Measurements from ENCODE around the gene TAS2R60. TPM values are rescaled to one million over a fixed set of nuclear protein-coding genes. Genes with fewer than 3 reads are reported as not detected.
A peak's percentile ranks its signal among the peaks of the same experiment; 100 is the strongest.

TAS2R60 gene, protein sequence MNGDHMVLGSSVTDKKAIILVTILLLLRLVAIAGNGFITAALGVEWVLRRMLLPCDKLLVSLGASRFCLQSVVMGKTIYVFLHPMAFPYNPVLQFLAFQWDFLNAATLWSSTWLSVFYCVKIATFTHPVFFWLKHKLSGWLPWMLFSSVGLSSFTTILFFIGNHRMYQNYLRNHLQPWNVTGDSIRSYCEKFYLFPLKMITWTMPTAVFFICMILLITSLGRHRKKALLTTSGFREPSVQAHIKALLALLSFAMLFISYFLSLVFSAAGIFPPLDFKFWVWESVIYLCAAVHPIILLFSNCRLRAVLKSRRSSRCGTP
- not detected for total RNA-seq

DNA sequence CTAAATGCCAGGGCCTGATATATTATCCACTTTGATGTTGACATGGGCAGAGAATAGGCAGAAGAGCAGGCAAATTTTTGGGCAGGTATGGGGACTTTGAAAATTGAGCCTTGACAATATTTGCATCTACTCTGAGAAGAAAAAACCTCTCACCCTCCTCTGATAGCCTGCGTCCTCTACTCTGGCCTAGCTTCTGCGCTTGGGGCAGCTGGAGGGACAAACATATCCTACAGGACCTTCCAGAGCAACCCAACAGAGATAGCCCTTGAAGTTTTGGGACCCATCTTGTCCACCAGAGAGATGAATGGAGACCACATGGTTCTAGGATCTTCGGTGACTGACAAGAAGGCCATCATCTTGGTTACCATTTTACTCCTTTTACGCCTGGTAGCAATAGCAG lies at the start of gene TAS2R60:
Gene TAS2R60 (plus strand): TSS at position 301 of the 400 bp plus-strand sequence. CDS start 0 bp downstream, at position 301.
- Histone ChIP-seq H3K27me3 (ENCODE audit: control insufficient read depth in 3 of 3, insufficient read depth in 3 of 3, low read length in 3 of 3) (no peaks in the 10 kb centered on the region), H3K4me3 (ENCODE audit: low read length in 3 of 3) (no peak within 1 kb of the TSS), H3K9ac (ENCODE audit: low read depth in 1 of 3, low read length in 3 of 3) (no peak within 1 kb of the TSS), H3K9me3 (ENCODE audit: control insufficient read depth in 3 of 3, low read length in 3 of 3) (no peaks in the 10 kb centered on the region), H3K36me3 (ENCODE audit: control insufficient read depth in 3 of 3, insufficient read depth in 3 of 3, low read length in 3 of 3) (no peaks in the 10 kb centered on the region), H3K4me1 (ENCODE audit: control insufficient read depth in 3 of 3, insufficient read depth in 3 of 3, low read length in 3 of 3) (no peaks in the 10 kb centered on the region), H3K27ac (ENCODE audit: low read depth, low read length) (no peak within 1 kb of the TSS)

DNA sequence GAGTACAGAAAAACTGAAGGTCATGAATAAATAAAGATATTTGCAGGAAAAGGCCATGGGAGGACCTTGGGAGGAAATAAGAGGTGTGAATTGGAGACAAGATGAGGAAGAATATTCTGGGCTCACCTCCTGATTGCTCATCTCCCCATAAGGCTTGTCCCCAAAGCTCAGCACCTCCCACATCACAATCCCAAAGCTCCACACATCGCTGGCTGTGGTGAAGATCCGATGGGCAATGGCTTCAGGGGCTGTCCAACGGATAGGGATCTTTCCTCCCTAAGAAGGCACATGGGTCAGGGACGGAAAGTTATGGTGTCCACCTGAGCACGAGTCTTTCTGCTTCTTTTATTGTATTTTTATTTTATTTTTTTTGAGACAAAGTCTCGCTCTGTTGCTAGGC lies 49.2 kb upstream of the TAS2R60 start:
- no peak overlapping the region for H3K4me3 ChIP-seq (ENCODE audit: low read length in 3 of 3)
- peaks cover 49 to 57% (median 57%) of the 10 kb centered on the region in 3 donors for H3K4me1 ChIP-seq (ENCODE audit: control insufficient read depth in 3 of 3, insufficient read depth in 3 of 3, low read length in 3 of 3)
- peaks cover 20 to 32% (median 29%) of the 10 kb centered on the region in 3 donors for H3K36me3 ChIP-seq (ENCODE audit: control insufficient read depth in 3 of 3, insufficient read depth in 3 of 3, low read length in 3 of 3)
- no peaks in the 10 kb centered on the region for H3K9me3 ChIP-seq (ENCODE audit: control insufficient read depth in 3 of 3, low read length in 3 of 3)
- no peak overlapping the region for H3K27ac ChIP-seq (ENCODE audit: low read depth, low read length)
- no peaks in the 10 kb centered on the region for H3K27me3 ChIP-seq (ENCODE audit: control insufficient read depth in 3 of 3, insufficient read depth in 3 of 3, low read length in 3 of 3)
- no peak overlapping the region for H3K9ac ChIP-seq (ENCODE audit: low read depth in 1 of 3, low read length in 3 of 3)

DNA sequence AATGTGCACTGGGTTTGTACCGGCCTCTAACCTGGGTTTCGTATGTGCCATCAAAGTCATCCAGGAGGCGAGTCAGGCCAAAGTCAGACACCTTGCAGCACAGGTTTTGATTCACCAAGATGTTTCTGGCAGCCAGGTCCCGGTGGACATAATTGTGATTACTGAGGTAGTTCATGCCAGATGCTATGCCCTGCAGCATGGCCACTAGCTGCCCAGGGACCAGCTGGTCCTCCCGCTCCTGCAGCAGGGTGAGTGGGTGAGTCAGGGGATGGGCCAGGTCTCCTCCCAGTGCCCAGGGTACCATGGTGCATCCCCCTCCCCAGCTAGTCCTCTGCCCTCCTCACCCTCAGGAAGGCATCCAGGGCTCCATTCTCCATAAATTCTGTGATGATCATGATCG lies 48.5 kb upstream of the TAS2R60 start:
- peaks cover 13 to 25% (median 22%) of the 10 kb centered on the region in 3 donors for H3K36me3 ChIP-seq (ENCODE audit: control insufficient read depth in 3 of 3, insufficient read depth in 3 of 3, low read length in 3 of 3)
- no peaks in the 10 kb centered on the region for H3K27me3 ChIP-seq (ENCODE audit: control insufficient read depth in 3 of 3, insufficient read depth in 3 of 3, low read length in 3 of 3)
- no peaks in the 10 kb centered on the region for H3K9me3 ChIP-seq (ENCODE audit: control insufficient read depth in 3 of 3, low read length in 3 of 3)
- H3K9ac ChIP-seq (ENCODE audit: low read depth in 1 of 3, low read length in 3 of 3): no peak overlapping the region
- no peak overlapping the region for H3K4me3 ChIP-seq (ENCODE audit: low read length in 3 of 3)
- H3K27ac ChIP-seq (ENCODE audit: low read depth, low read length): no peak overlapping the region
- peaks cover 49 to 51% (median 51%) of the 10 kb centered on the region in 3 donors for H3K4me1 ChIP-seq (ENCODE audit: control insufficient read depth in 3 of 3, insufficient read depth in 3 of 3, low read length in 3 of 3)

DNA sequence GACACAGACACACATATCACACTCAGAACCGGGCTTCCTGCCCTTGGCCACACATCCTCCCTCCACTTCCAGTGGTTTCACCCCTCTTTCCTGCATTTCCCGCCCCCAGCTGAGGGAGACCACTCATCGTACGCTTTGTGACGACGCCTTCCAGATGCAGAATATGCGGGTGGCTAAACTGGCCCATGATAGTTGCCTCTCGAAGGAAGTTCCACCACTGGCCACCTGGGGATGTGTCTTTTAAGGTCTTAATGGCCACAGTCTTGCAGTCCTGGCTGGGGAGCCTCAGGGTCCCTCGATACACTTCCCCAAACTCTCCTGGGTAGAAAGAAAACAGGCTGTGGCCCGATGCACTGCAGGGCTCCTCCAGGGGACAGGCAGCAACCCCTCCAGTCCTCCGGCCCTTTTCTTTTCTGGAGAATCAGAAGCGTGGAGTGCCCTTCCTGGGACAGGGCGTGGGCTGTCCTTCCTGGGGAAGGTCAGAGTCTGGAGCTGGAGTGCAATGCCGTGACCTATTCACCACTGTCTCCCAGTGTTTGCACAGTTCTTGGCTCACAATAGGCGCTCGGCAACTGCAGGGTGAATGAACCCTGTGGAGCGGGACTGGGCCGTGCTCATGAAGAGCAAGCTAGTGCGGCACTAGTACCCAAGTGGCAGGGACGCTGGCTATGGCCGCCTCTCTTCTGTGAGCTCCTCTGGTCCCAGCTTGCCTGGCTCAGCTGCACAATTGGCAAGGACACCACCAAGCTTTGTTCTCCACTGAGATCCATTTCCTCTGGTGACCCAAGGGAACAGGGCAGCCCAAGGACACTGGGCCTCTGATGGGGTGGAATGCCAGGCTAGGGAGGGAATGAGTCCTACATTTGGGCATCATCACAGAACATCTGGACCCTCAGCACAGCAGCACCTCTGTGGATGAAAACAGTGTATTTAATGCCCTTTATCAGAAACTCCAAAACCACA lies 47.8 kb upstream of the TAS2R60 start:
- no peaks in the 10 kb centered on the region for H3K9me3 ChIP-seq (ENCODE audit: control insufficient read depth in 3 of 3, low read length in 3 of 3)

DNA sequence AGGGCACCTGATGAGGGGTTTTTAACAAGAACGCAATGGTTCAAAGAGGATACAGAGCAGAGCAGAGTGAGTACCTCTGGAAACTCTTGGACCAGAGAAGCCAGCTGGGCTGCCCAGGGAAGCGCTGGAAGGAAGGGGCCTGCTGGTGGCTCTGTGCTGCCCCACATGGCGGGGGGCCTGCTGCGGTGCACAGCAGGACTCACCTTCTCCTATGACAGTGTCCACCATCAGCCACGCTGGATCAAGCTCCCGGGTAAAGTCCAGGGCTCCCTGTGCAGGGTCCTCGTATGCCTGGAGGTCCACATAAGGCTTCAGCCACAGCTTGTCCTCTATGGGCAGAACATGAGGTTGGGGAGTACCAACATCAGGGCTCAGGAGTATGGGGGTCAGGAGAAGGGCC lies 47.1 kb upstream of the TAS2R60 start:
- Histone ChIP-seq H3K4me3 (ENCODE audit: low read length in 3 of 3) (no peak overlapping the region), H3K27me3 (ENCODE audit: control insufficient read depth in 3 of 3, insufficient read depth in 3 of 3, low read length in 3 of 3) (no peaks in the 10 kb centered on the region), H3K27ac (ENCODE audit: low read depth, low read length) (no peak overlapping the region), H3K9ac (ENCODE audit: low read depth in 1 of 3, low read length in 3 of 3) (no peak overlapping the region), H3K4me1 (ENCODE audit: control insufficient read depth in 3 of 3, insufficient read depth in 3 of 3, low read length in 3 of 3) (peaks cover 37 to 42% (median 39%) of the 10 kb centered on the region in 3 donors), H3K36me3 (ENCODE audit: control insufficient read depth in 3 of 3, insufficient read depth in 3 of 3, low read length in 3 of 3) (peaks cover 2 to 14% (median 8%) of the 10 kb centered on the region in 3 donors), H3K9me3 (ENCODE audit: control insufficient read depth in 3 of 3, low read length in 3 of 3) (no peaks in the 10 kb centered on the region)

More for the DNA sequence above, 47.8 kb upstream of the TAS2R60 start:
- H3K4me1 ChIP-seq (ENCODE audit: control insufficient read depth in 3 of 3, insufficient read depth in 3 of 3, low read length in 3 of 3): peaks cover 44 to 48% (median 44%) of the 10 kb centered on the region in 3 donors
- peaks cover 6 to 18% (median 15%) of the 10 kb centered on the region in 3 donors for H3K36me3 ChIP-seq (ENCODE audit: control insufficient read depth in 3 of 3, insufficient read depth in 3 of 3, low read length in 3 of 3)
- no peak overlapping the region for H3K27ac ChIP-seq (ENCODE audit: low read depth, low read length)
- H3K4me3 ChIP-seq (ENCODE audit: low read length in 3 of 3): peak overlapping the region in 1 of 3 donors; percentile 22
- no peaks in the 10 kb centered on the region for H3K27me3 ChIP-seq (ENCODE audit: control insufficient read depth in 3 of 3, insufficient read depth in 3 of 3, low read length in 3 of 3)
- no peak overlapping the region for H3K9ac ChIP-seq (ENCODE audit: low read depth in 1 of 3, low read length in 3 of 3)

DNA sequence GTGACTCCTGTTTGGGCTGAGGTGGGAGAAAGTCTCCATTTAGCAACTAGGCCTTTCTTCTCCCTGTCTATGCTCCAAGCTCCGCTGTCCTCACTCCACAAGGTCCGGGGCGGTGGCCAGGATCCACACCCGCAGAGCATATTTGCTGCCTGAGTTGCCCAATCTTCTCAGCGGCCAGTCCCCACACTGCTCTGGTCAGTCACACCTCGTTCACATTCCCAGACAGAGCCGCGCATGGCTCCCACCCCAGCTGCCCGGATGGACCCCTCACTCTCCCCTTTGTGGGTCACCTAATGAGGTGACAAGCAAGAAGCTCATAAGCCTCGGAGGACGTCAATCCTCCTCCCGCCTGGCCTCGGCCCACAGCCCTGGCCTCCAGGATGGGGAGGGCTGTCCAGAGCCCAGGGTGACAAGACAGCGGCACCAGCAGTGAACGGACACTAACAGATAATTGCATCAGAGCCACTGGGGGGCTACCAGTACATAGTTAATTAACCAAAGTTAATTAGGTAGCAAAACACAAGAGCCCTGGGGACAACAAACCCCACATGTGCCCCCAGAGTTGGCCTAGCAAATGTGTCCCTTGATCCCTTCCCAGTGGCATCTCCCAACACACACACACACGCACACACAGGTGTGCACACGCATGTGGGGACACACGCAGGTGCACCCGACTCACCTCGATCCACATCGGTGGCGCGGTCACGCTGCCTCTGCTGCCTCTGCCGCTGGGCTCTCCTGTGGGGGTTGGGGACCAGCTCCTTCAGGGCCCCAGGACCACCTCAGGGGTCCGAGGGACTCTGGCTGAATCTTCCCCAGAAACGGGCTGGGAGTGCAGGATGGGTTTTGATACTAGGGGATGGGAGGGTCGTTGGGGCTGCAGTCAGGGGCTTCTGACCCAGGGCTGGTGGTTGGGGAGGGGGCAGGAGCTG lies 46.4 kb upstream of the TAS2R60 start:
- H3K9me3 ChIP-seq (ENCODE audit: control insufficient read depth in 3 of 3, low read length in 3 of 3): no peaks in the 10 kb centered on the region

DNA sequence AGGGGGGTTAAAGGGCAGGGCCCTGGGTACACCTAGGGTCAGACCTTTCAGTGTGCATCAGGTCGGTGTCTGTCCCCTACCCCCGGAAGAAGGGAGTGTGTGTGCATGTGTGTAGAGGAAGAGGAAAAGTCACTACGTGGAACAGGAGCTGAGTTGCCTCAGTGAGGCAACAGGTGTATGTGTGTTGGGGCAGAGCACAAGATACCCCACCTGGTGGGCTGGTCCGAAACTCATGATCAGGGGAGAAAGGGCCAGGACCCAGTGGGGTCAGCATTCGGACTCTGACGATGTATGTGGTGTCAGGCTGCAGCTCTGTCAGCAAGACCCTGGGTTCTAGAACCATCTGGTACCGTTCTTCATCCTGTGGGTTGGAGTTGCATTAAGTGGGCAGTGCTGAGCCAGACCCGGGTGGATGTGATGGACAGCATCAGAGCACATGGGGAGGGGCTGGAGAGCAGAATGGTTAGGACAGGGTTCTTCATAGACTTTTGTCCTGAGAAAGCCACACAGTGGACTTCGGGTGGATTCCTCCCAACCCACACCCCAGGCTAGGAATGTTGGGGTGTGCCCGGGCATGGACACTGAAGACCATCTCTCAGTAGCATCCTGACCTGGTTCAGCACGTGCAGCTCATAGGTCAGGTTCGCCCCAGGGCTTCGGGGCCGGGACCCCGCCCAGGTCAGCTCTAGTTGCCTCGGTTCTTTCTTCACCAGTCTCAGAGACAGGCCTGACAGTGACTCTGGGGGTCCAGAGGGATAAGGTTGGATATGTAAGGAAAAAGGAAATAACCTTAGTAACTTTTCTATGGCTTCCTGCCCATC lies 45.3 kb upstream of the TAS2R60 start:
- Histone ChIP-seq H3K27ac (ENCODE audit: low read depth, low read length) (no peak overlapping the region), H3K9ac (ENCODE audit: low read depth in 1 of 3, low read length in 3 of 3) (no peak overlapping the region), H3K4me3 (ENCODE audit: low read length in 3 of 3) (no peak overlapping the region), H3K9me3 (ENCODE audit: control insufficient read depth in 3 of 3, low read length in 3 of 3) (no peaks in the 10 kb centered on the region), H3K36me3 (ENCODE audit: control insufficient read depth in 3 of 3, insufficient read depth in 3 of 3, low read length in 3 of 3) (peaks cover 0 to 5% (median 0%) of the 10 kb centered on the region in 3 donors), H3K27me3 (ENCODE audit: control insufficient read depth in 3 of 3, insufficient read depth in 3 of 3, low read length in 3 of 3) (no peaks in the 10 kb centered on the region), H3K4me1 (ENCODE audit: control insufficient read depth in 3 of 3, insufficient read depth in 3 of 3, low read length in 3 of 3) (peaks cover 23 to 27% (median 25%) of the 10 kb centered on the region in 3 donors)

More for the DNA sequence above, 46.4 kb upstream of the TAS2R60 start:
- H3K27me3 ChIP-seq (ENCODE audit: control insufficient read depth in 3 of 3, insufficient read depth in 3 of 3, low read length in 3 of 3): no peaks in the 10 kb centered on the region
- H3K4me3 ChIP-seq (ENCODE audit: low read length in 3 of 3): no peak overlapping the region
- H3K4me1 ChIP-seq (ENCODE audit: control insufficient read depth in 3 of 3, insufficient read depth in 3 of 3, low read length in 3 of 3): peaks cover 30 to 35% (median 32%) of the 10 kb centered on the region in 3 donors
- peaks cover under 1 to 7% (median 1%) of the 10 kb centered on the region in 3 donors for H3K36me3 ChIP-seq (ENCODE audit: control insufficient read depth in 3 of 3, insufficient read depth in 3 of 3, low read length in 3 of 3)
- H3K27ac ChIP-seq (ENCODE audit: low read depth, low read length): no peak overlapping the region
- no peak overlapping the region for H3K9ac ChIP-seq (ENCODE audit: low read depth in 1 of 3, low read length in 3 of 3)

DNA sequence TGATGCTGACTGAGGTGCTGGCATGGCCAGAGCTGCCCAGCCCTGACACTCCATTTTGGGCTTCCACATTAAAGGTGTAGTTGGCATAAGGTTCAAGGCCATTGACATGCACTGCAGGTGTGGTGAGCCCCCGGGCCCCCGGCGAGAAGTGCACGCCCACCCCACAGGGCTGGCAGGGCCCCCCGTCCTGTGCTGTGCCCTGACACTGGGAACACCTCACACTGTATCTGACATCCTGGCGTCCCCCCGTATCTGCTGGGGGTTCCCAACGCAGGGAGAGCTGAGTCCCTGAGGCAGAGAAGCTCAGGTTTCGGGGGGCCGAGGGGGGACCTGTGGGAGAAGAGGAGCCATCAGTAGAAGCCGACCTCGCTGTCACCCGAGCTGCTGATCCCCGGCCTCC lies 44.6 kb upstream of the TAS2R60 start:
- Histone ChIP-seq H3K4me1 (ENCODE audit: control insufficient read depth in 3 of 3, insufficient read depth in 3 of 3, low read length in 3 of 3) (peaks cover 16 to 21% (median 20%) of the 10 kb centered on the region in 3 donors), H3K27me3 (ENCODE audit: control insufficient read depth in 3 of 3, insufficient read depth in 3 of 3, low read length in 3 of 3) (no peaks in the 10 kb centered on the region), H3K9me3 (ENCODE audit: control insufficient read depth in 3 of 3, low read length in 3 of 3) (no peaks in the 10 kb centered on the region), H3K9ac (ENCODE audit: low read depth in 1 of 3, low read length in 3 of 3) (no peak overlapping the region), H3K27ac (ENCODE audit: low read depth, low read length) (no peak overlapping the region), H3K36me3 (ENCODE audit: control insufficient read depth in 3 of 3, insufficient read depth in 3 of 3, low read length in 3 of 3) (peaks cover 0 to 4% (median 0%) of the 10 kb centered on the region in 3 donors), H3K4me3 (ENCODE audit: low read length in 3 of 3) (no peak overlapping the region)

Measured in skeletal muscle tissue (tissue), 4 donors.